HEK293 (cell line): ENCODE results near the gene ZNF302.

ENCODE experiments used
- CTCF ChIA-PET: fragments of 350-600 bp; formaldehyde crosslinking; extraction: SDS; loops from one replicate; lab custom pipeline; 2021; ENCODE audit warnings: antibody characterized with exemption; lab: Yijun Ruan, JAX
- POLR2A ChIA-PET: fragments of 300-600 bp; formaldehyde crosslinking; extraction: SDS; loops from one replicate; lab custom pipeline; 2020; ENCODE audit warnings: antibody characterized with exemption, inconsistent platforms; lab: Yijun Ruan, JAX
- H3K27ac ChIP-seq: fragments of 200-500 bp; sonication (Bioruptor generic); 2 replicates; pipeline ENCODE4 v1.5.1; 2014; ENCODE audit warnings: low read depth, low read length, control low read depth, inconsistent platforms; ENCODE audit errors: extremely low read depth
- H3K36me3 ChIP-seq, 2 experiments: fragments of 200-500 bp in 1 of 2; sonication (Bioruptor generic) in 1 of 2; 1 replicate in 1 of 2; 2 replicates in 1 of 2; pipeline ENCODE4 v1.5.1; 2014 to 2017; ENCODE audit warnings: inconsistent platforms in 2 of 2, low read length in 2 of 2; ENCODE audit not compliant: control insufficient read depth in 2 of 2, insufficient read depth in 1 of 2
- H3K4me1 ChIP-seq: fragments of 200-500 bp; sonication (Bioruptor generic); 2 replicates; pipeline ENCODE4 v1.5.1; 2014; ENCODE audit warnings: mild to moderate bottlenecking, low read length, inconsistent platforms; ENCODE audit not compliant: control insufficient read depth, insufficient read depth
- H3K4me3 ChIP-seq: 2 replicates; pipeline ENCODE4 v1.5.1; 2011; ENCODE audit warnings: low read depth, mild to moderate bottlenecking, control low read depth, low read length, moderate library complexity
- H3K9me3 ChIP-seq: fragments of 200-500 bp; sonication (Bioruptor generic); 2 replicates; pipeline ENCODE4 v1.5.1; 2014; ENCODE audit warnings: low read depth, low read length, inconsistent platforms; ENCODE audit not compliant: control insufficient read depth, insufficient read depth
- HOXA7 ChIP-seq: sonication (generic); formaldehyde crosslinking; IDR thresholded peaks from 2 replicates; pipeline ENCODE4 v1.8.1; 2022; ENCODE audit warnings: missing genetic modification reagents, borderline replicate concordance
- INSM2 ChIP-seq: fragments of 450-650 bp; formaldehyde crosslinking; IDR thresholded peaks from 2 replicates; pipeline ENCODE4 v1.5.1; 2016; ENCODE audit warnings: missing biosample characterization, missing genetic modification characterization
- PRDM4 ChIP-seq: fragments of 450-650 bp; formaldehyde crosslinking; IDR thresholded peaks from 2 replicates; pipeline ENCODE4 v1.5.1; 2017; ENCODE audit warnings: missing biosample characterization, missing genetic modification characterization
- RBAK ChIP-seq: fragments of 450-650 bp; formaldehyde crosslinking; IDR thresholded peaks from 2 replicates; pipeline ENCODE4 v1.5.1; 2016; ENCODE audit warnings: missing biosample characterization, missing genetic modification characterization
- REPIN1 ChIP-seq: fragments of 450-650 bp; formaldehyde crosslinking; IDR thresholded peaks from 2 replicates; pipeline ENCODE4 v1.5.1; 2017; ENCODE audit warnings: missing biosample characterization, missing genetic modification characterization, low read depth
- WT1 ChIP-seq: fragments of 450-650 bp; formaldehyde crosslinking; IDR thresholded peaks from 2 replicates; pipeline ENCODE4 v1.5.1; 2016; ENCODE audit warnings: missing biosample characterization, missing genetic modification characterization
- ZBTB26 ChIP-seq: fragments of 450-650 bp; formaldehyde crosslinking; optimal IDR thresholded peaks from 2 replicates; pipeline ENCODE3; 2016; ENCODE audit warnings: missing biosample characterization, mild to moderate bottlenecking, missing genetic modification characterization
- ZFP3 ChIP-seq: fragments of 450-650 bp; formaldehyde crosslinking; IDR thresholded peaks from 2 replicates; pipeline ENCODE4 v1.5.1; 2016; ENCODE audit warnings: low read depth, missing biosample characterization, missing genetic modification characterization
- ZNF132 ChIP-seq: fragments of 450-650 bp; formaldehyde crosslinking; IDR thresholded peaks from 2 replicates; pipeline ENCODE4 v1.5.1; 2017; ENCODE audit warnings: missing biosample characterization, missing genetic modification characterization, borderline replicate concordance
- ZNF146 ChIP-seq: fragments of 450-650 bp; formaldehyde crosslinking; IDR thresholded peaks from 2 replicates; pipeline ENCODE4 v1.5.1; 2016; ENCODE audit warnings: missing biosample characterization, missing genetic modification characterization
- ZNF148 ChIP-seq: fragments of 450-650 bp; formaldehyde crosslinking; IDR thresholded peaks from 2 replicates; pipeline ENCODE4 v1.5.0; 2017; ENCODE audit warnings: missing biosample characterization, missing genetic modification characterization, borderline replicate concordance
- ZNF24 ChIP-seq: fragments of 450-650 bp; formaldehyde crosslinking; IDR thresholded peaks from 2 replicates; pipeline ENCODE4 v1.5.1; 2016; ENCODE audit warnings: missing biosample characterization, missing genetic modification characterization
- ZNF433 ChIP-seq: fragments of 450-650 bp; formaldehyde crosslinking; IDR thresholded peaks from 2 replicates; pipeline ENCODE4 v1.5.1; 2016; ENCODE audit warnings: missing biosample characterization, missing genetic modification characterization, low read depth
- ZNF514 ChIP-seq: fragments of 450-650 bp; formaldehyde crosslinking; IDR thresholded peaks from 2 replicates; pipeline ENCODE4 v1.5.1; 2016; ENCODE audit warnings: missing biosample characterization, missing genetic modification characterization
- ZNF629 ChIP-seq: fragments of 450-650 bp; formaldehyde crosslinking; IDR thresholded peaks from 2 replicates; pipeline ENCODE4 v1.5.1; 2017; ENCODE audit warnings: missing biosample characterization, missing genetic modification characterization
- ZNF768 ChIP-seq: fragments of 450-650 bp; formaldehyde crosslinking; IDR thresholded peaks from 2 replicates; pipeline ENCODE4 v1.5.1; 2018; ENCODE audit warnings: missing biosample characterization, mild to moderate bottlenecking, missing genetic modification characterization
- TF ChIP-seq, protein P1 (sequence below): fragments of 450-650 bp; formaldehyde crosslinking; IDR thresholded peaks from 2 replicates; pipeline ENCODE4; 2016; ENCODE audit warnings: missing biosample characterization, missing genetic modification characterization
- TF ChIP-seq, protein P2 (sequence below): fragments of 450-650 bp; formaldehyde crosslinking; IDR thresholded peaks from 2 replicates; pipeline ENCODE4 v1.5.1; 2016; ENCODE audit warnings: missing biosample characterization, missing genetic modification characterization

ZNF302 gene

DNA sequence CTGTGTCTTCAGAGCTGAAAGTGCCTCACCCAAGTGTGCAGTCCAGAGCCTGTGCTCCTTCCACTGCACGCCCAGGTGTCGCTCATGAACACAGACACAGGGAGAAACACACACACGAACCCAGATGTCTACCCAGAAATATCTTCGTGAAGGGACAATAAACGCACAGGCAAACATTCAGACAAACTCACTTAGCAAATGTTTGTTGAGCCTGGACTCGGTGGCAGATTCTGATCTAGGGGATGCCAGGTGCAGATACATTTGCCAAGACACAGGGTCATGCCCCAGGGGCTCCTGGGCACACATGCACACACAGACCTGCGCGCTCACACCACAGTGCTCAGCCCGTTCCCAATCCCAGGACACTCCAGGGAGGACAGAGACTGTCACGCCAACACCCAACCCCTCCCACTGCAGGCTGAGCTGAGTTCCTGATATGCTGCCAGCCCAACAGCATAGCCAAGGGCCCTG lies 32.5 kb upstream of the ZNF302 start:
- Histone ChIP-seq H3K27ac (no peak overlapping the region), H3K4me3 (no peak overlapping the region), H3K9me3 (no peaks in the 10 kb centered on the region), H3K4me1 (no peaks in the 10 kb centered on the region), H3K36me3 (no peaks in the 10 kb centered on the region)
- ChIA-PET CTCF (interaction anchor here (1.0 to 3.8 kb wide), 3 partner anchors 9 to 68 kb away, joined by 3 to 20 read pairs (median 12); no protein-coding TSS in a partner anchor), POLR2A (no interaction called here)
- TF ChIP-seq ZBTB26 = no peak
- TF ChIP-seq ZFP3 (tag by site-specific recombination) = no peak
- TF ChIP-seq, protein P1, sequence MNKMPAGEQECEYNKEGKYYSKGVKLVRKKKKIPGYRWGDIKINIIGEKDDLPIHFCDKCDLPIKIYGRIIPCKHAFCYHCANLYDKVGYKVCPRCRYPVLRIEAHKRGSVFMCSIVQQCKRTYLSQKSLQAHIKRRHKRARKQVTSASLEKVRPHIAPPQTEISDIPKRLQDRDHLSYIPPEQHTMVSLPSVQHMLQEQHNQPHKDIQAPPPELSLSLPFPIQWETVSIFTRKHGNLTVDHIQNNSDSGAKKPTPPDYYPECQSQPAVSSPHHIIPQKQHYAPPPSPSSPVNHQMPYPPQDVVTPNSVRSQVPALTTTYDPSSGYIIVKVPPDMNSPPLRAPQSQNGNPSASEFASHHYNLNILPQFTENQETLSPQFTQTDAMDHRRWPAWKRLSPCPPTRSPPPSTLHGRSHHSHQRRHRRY (tag by site-specific recombination) = no peak
- no peak for TF ChIP-seq ZNF146 (tag by site-specific recombination)
- no peak for TF ChIP-seq ZNF24 (tag by site-specific recombination)
- no peak for TF ChIP-seq REPIN1 (tag by site-specific recombination)
- no peak for TF ChIP-seq HOXA7 (CRISPR knock-in tag)
- no peak for TF ChIP-seq ZNF148 (tag by site-specific recombination)
- TF ChIP-seq WT1 = no peak
- no peak for TF ChIP-seq PRDM4 (tag by site-specific recombination)
- TF ChIP-seq RBAK (tag by site-specific recombination) = no peak
- TF ChIP-seq ZNF768 (tag by site-specific recombination) = no peak
- no peak for TF ChIP-seq ZNF433 (tag by site-specific recombination)
- no peak for TF ChIP-seq ZNF514 (tag by site-specific recombination)
- no peak for TF ChIP-seq INSM2 (tag by site-specific recombination)
- TF ChIP-seq ZNF132 (tag by site-specific recombination) = no peak
- TF ChIP-seq, protein P2, sequence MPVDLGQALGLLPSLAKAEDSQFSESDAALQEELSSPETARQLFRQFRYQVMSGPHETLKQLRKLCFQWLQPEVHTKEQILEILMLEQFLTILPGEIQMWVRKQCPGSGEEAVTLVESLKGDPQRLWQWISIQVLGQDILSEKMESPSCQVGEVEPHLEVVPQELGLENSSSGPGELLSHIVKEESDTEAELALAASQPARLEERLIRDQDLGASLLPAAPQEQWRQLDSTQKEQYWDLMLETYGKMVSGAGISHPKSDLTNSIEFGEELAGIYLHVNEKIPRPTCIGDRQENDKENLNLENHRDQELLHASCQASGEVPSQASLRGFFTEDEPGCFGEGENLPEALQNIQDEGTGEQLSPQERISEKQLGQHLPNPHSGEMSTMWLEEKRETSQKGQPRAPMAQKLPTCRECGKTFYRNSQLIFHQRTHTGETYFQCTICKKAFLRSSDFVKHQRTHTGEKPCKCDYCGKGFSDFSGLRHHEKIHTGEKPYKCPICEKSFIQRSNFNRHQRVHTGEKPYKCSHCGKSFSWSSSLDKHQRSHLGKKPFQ (tag by site-specific recombination) = no peak
- TF ChIP-seq ZNF629 (tag by site-specific recombination) = no peak
